Hair follicle dermal papilla cell (primary cell): Measurements from ENCODE around the gene CPSF7. TPM values are rescaled to one million over a fixed set of nuclear protein-coding genes. Genes with fewer than 3 reads are reported as not detected.

Source experiments
- small RNA-seq: library from RNA; depleted of rRNA; stranded (forward); fragments of <200 nt; gene quantifications from one replicate; pipeline ENCODE3, GENCODE V24; 2012
- total RNA-seq: library from RNA; depleted of rRNA; stranded (reverse); fragments of >200 nt; gene quantifications from 2 replicates; pipeline ENCODE4 v1.2.3, GENCODE V29; 2012

The CPSF7 gene, protein sequence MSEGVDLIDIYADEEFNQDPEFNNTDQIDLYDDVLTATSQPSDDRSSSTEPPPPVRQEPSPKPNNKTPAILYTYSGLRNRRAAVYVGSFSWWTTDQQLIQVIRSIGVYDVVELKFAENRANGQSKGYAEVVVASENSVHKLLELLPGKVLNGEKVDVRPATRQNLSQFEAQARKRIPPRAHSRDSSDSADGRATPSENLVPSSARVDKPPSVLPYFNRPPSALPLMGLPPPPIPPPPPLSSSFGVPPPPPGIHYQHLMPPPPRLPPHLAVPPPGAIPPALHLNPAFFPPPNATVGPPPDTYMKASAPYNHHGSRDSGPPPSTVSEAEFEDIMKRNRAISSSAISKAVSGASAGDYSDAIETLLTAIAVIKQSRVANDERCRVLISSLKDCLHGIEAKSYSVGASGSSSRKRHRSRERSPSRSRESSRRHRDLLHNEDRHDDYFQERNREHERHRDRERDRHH
- 33.9 and 38.1 TPM in 2 replicates for total RNA-seq

DNA sequence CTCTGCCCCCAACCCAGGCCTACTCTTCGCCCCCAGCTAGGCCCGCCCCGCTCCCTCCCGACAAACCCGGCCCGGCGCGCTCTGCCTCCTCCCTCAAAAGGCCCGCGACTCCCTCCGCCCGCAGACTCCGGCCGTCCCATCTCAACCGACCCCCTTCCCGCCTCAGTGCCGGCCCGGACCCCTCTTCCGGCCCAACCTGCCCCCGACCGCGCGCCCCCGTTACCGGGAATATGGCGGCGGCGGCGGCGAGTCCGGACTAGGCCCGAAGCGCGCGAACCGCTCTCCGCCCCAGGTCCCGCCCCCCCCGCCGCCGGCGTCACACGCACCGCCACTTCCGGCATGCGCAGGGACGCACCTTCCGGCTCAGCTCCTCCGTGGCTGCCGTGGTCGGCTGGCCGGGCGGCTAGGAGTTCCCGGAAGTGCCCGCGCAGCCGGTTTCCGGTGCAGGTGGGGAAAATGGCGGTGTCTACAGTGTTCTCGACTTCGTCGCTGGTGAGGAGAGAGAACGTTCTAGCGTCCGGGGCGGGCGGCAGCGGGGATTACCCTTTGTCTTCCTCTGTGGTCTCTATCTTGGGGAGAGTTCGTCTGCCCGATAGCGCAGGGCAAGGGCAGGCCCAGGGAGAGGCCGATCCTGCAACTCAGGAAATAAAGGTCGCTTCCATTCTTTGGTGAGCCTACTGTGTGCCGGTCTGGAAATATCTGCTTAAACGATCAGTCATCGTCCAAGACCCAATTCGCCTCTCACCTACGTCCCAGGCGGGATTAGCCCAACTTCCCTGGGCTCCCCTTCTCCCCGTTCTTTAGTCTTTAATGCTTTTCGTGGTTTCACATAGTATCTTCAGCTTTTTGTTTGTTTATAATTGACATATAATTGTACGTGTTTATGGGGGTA is at the start of gene CPSF7, which contains the start of gene SDHAF2:
Gene CPSF7 (minus strand): TSS at position 285 of the 892 bp plus-strand sequence. CDS start 740 bp downstream, outside the sequence.
Gene SDHAF2 (plus strand): TSS at position 434 of the 892 bp plus-strand sequence. CDS start 23 bp downstream, at position 457.

DNA sequence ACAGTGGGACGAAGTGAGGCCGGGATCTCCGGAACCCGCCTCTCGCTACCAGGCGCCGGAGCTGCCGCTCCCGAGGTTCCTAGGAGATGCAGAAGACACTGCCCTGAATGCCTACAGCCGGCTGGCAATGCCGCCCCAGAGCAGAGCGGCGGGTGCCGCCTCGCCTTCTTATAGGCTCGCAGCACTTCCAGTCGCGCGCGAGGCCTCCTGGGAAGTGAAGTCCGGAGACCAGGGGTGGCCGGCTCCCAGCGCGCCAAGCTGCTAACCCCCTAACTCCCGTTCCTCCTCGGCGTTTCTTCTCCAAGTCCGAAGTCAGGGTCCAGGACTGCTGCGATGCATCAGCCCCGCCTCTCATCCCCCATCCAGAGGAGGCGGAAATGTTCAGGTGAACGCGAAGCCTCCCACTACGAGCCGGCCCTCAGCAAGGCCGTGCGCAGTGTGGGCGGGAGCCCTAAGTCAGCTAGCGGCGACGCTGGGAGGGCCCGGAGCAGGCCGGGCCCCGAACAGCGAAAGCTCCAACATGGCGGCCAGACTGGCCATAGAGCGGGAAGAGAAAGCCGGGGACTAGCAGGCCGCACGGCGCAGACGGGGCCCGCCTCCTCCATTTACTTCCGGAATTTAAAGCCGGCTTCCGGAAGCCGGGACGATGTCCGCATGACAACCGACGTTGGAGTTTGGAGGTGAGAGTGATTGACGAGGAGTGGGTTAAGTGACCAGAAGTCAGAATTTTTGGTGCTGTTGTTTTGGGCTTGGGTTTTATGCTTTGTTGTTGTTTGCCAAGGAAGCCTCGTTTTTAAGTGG is 67.8 kb downstream of the CPSF7 start, which contains the start of the genes CYB561A3 and TMEM138:
Gene CYB561A3 (minus strand): TSS at position 142 of the 801 bp plus-strand sequence. CDS start 5,169 bp downstream, outside the sequence.
Gene TMEM138 (plus strand): TSS at position 634 of the 801 bp plus-strand sequence. CDS start 2,017 bp downstream, outside the sequence.

Small RNAs within 50 kb of the gene (small RNA-seq; reads per million reads assigned to genes)
- not detected for gene RN7SL23P

Other genes starting within 250 kb of the CPSF7 start
- 0.65 and 2.9 TPM in 2 replicates for gene PGA3, start 226.5 kb downstream of the CPSF7 start, total RNA-seq
- 0.16 and 0.61 TPM in 2 replicates for gene PGA4, start 207.6 kb downstream of the CPSF7 start, total RNA-seq
- gene PGA5, start 188.8 kb downstream of the CPSF7 start, total RNA-seq: 0.16 and 0.61 TPM in 2 replicates
- 2.8 and 3.4 TPM in 2 replicates for gene VWCE, start 134.7 kb downstream of the CPSF7 start, total RNA-seq
- gene DDB1, start 96.9 kb downstream of the CPSF7 start, total RNA-seq: 266 and 285 TPM in 2 replicates
- gene TKFC, start 96.7 kb downstream of the CPSF7 start, total RNA-seq: 29.0 and 31.5 TPM in 2 replicates
- gene CYB561A3, start 68.1 kb downstream of the CPSF7 start, total RNA-seq: 51.1 and 55.0 TPM in 2 replicates
- 29.3 and 33.8 TPM in 2 replicates for gene TMEM138, start 67.6 kb downstream of the CPSF7 start, total RNA-seq
- gene TMEM216, start 37.4 kb downstream of the CPSF7 start, total RNA-seq: 8.8 and 10.3 TPM in 2 replicates
- gene SDHAF2, start 149 bp upstream of the CPSF7 start, total RNA-seq: 39.0 and 63.3 TPM in 2 replicates
- gene LRRC10B, start 78.8 kb upstream of the CPSF7 start, total RNA-seq: not detected in 2 replicates
- gene SYT7, start 151.1 kb upstream of the CPSF7 start, total RNA-seq: 0.61 and 0.65 TPM in 2 replicates